Mesenteric fat pad (tissue), 1 donor: ENCODE measurements around the gene SYPL1. TPM values are rescaled to one million over a fixed set of nuclear protein-coding genes. Genes with fewer than 3 reads are reported as not detected.

Source experiments
- DNase-seq: peaks from one replicate; pipeline ENCODE4 v3.0.0-alpha.2; 2020; ENCODE audit warnings: low spot score
- total RNA-seq: library from RNA; stranded (reverse); fragmentation: NEBNext Ultra II Directional; extraction: Animal tissue kit (Norgen Biotek cat#: 25700); gene quantifications from one replicate; pipeline ENCODE4 v1.2.1, GENCODE V29; 2021
- donor health status: DM: yes; HTN: yes; CAD: no.

The SYPL1 gene
- total RNA-seq, 1 donor from 2014 or later: 70.8 TPM

- DNase-seq: no peak
Measured at GRCh38 chr7:106068538-106068961, 43.6 kb downstream of the SYPL1 start.

GRCh38 chr7:106067678-106068077, 44.4 kb downstream of the SYPL1 start:
- DNase-seq: no peak

- no peak for DNase-seq
Measured at GRCh38 chr7:106065575-106066500, 46.3 kb downstream of the SYPL1 start.

- DNase-seq: no peak
Measured at GRCh38 chr7:106064771-106065574, 47.1 kb downstream of the SYPL1 start.

GRCh38 chr7:106064316-106064715, 47.8 kb downstream of the SYPL1 start:
- no peak for DNase-seq

GRCh38 chr7:106063692-106064091, 48.4 kb downstream of the SYPL1 start:
- DNase-seq: no peak

- DNase-seq: peak; percentile 8
Measured at GRCh38 chr7:106063024-106063423, 49.1 kb downstream of the SYPL1 start.

GRCh38 chr7:106062521-106062931, 49.6 kb downstream of the SYPL1 start:
- no peak for DNase-seq

GRCh38 chr7:106062006-106062405, 50.1 kb downstream of the SYPL1 start:
- peak; percentile 84 for DNase-seq

GRCh38 chr7:106061301-106061979, 50.7 kb downstream of the SYPL1 start:
- no peak for DNase-seq

- peak; percentile 78 for DNase-seq
Measured at GRCh38 chr7:106060394-106060920, 51.7 kb downstream of the SYPL1 start.

GRCh38 chr7:106059556-106059955, 52.6 kb downstream of the SYPL1 start:
- peak; percentile 51 for DNase-seq

- no peak for DNase-seq
Measured at GRCh38 chr7:106058928-106059324, 53.2 kb downstream of the SYPL1 start.

GRCh38 chr7:106057962-106058927, 53.9 kb downstream of the SYPL1 start:
- DNase-seq: peak; percentile 81

- peak; percentile 78 for DNase-seq
Measured at GRCh38 chr7:106057204-106057961, 54.7 kb downstream of the SYPL1 start.

- no peak for DNase-seq
Measured at GRCh38 chr7:106056513-106057203, 55.5 kb downstream of the SYPL1 start.

- DNase-seq: no peak
Measured at GRCh38 chr7:106054971-106055532, 57.1 kb downstream of the SYPL1 start.
